Right atrium auricular region (tissue), 2 donors: ENCODE measurements around the gene ARHGEF37. TPM values are rescaled to one million over a fixed set of nuclear protein-coding genes. Genes with fewer than 3 reads are reported as not detected.
"Not testable (repeated sequence)": the region's sequence is repeated elsewhere in the genome, so short reads cannot be mapped to it uniquely, and the experiment has no call there.

Experiments used
- DNase-seq: peaks from one replicate; pipeline ENCODE4 v3.0.0-alpha.2; 2019; ENCODE audit warnings: low spot score
- H3K27ac ChIP-seq, 2 donors: fragments of 200-600 bp; sonication (generic); 1 replicate in 1 of 2; 2 replicates in 1 of 2; pipeline ENCODE4 v1.5.1; 2016 to 2019
- H3K27me3 ChIP-seq, 2 donors: fragments of 200-600 bp; sonication (generic); one replicate each; pipeline versions ENCODE4 v1.5.1 to v1.6.0; 2017 to 2019
- H3K36me3 ChIP-seq: fragments of 200-600 bp; sonication (generic); one replicate; pipeline ENCODE4 v1.5.1; 2016
- H3K4me1 ChIP-seq, 2 donors: fragments of 200-600 bp; sonication (generic); one replicate each; pipeline versions ENCODE4 v1.5.1 to v1.6.0; 2017 to 2019
- H3K4me3 ChIP-seq, 2 donors: fragments of 200-600 bp; sonication (generic); 1 replicate in 1 of 2; 2 replicates in 1 of 2; pipeline ENCODE4 v1.5.1; 2017 to 2019; ENCODE audit warnings: mild to moderate bottlenecking in 1 of 2, moderate library complexity in 1 of 2
- H3K9me3 ChIP-seq, 2 donors: fragments of 200-600 bp; sonication (generic); one replicate each; pipeline ENCODE4 v1.5.1; 2019
- total RNA-seq, 2 donors: library from RNA; depleted of rRNA; stranded (reverse); fragments of >200 nt; gene quantifications; one replicate each; pipeline ENCODE4 v1.1.0, GENCODE V29; 2016
- TF ChIP-seq, protein P1 (sequence below), 2 donors: fragments of 200-600 bp; sonication (generic); IDR thresholded peaks; one replicate each; pipeline ENCODE4 v1.5.1; 2019; ENCODE audit warnings: antibody characterized with exemption in 2 of 2

ARHGEF37 gene, protein sequence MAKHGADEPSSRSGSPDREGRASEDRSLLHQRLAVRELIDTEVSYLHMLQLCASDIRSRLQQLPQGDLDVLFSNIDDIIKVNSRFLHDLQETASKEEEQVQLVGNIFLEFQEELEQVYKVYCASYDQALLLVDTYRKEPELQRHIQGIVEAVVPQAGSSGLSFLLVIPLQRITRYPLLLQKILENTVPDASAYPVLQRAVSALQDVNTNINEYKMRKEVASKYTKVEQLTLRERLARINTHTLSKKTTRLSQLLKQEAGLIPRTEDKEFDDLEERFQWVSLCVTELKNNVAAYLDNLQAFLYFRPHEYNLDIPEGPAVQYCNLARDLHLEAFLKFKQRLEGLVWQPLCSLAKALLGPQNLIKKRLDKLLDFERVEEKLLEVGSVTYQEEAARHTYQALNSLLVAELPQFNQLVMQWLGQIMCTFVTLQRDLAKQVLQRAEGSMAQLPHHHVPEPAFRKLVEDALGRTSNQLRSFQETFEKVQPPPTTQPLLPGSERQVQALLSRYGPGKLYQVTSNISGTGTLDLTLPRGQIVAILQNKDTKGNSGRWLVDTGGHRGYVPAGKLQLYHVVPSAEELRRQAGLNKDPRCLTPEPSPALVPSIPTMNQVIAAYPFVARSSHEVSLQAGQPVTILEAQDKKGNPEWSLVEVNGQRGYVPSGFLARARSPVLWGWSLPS
- total RNA-seq = 10 to 100 TPM; 11.0 to 13.7 TPM

DNA sequence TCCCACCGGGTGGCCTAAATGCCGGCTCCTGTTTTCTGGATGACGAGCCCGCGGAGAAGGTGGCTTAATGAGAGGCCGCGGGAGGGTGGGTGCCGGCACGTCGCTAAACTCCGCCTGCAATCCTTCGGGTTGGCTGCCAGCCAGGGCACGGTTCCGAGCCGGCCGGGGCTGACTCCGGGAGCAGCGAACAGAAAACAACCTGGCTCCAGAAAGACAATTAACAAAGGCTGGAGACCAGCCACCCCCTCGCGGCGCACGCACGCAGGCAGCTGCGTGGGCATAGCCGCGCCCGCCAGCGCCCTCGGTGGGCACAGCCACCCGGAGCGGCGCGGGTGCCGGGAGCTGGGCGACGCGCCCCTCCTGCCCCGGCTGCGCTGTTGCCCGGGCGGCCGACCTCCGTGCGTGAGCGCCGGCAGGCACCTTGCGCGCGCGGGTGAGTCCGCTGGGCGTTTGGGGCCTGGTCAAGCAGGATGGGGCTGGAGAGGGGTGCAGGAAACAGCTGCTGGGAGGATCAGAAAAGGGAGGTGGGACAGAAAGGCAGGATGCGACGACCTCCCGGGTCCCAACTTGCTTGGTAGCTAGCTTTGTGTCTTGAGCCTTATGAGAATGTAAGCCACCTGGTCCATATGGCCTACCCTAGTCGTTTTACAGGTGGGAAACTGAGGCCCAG is at the start of gene ARHGEF37:
TSS of gene ARHGEF37 (plus strand) at position 307 of the 670 bp plus-strand sequence. CDS start 16,272 bp downstream, outside the sequence.
- Histone ChIP-seq H3K27me3 (no peaks in the 10 kb centered on the region), H3K27ac (peak within 1 kb of the TSS; percentile 89 to 93), H3K9me3 (no peaks in the 10 kb centered on the region), H3K4me1 (peaks cover 0 to 38% of the 10 kb centered on the region in 2 donors), H3K36me3 (no peaks in the 10 kb centered on the region), H3K4me3 (peak within 1 kb of the TSS; percentile 51 to 63)
- peak; percentile 92 for DNase-seq
- TF ChIP-seq, protein P1, sequence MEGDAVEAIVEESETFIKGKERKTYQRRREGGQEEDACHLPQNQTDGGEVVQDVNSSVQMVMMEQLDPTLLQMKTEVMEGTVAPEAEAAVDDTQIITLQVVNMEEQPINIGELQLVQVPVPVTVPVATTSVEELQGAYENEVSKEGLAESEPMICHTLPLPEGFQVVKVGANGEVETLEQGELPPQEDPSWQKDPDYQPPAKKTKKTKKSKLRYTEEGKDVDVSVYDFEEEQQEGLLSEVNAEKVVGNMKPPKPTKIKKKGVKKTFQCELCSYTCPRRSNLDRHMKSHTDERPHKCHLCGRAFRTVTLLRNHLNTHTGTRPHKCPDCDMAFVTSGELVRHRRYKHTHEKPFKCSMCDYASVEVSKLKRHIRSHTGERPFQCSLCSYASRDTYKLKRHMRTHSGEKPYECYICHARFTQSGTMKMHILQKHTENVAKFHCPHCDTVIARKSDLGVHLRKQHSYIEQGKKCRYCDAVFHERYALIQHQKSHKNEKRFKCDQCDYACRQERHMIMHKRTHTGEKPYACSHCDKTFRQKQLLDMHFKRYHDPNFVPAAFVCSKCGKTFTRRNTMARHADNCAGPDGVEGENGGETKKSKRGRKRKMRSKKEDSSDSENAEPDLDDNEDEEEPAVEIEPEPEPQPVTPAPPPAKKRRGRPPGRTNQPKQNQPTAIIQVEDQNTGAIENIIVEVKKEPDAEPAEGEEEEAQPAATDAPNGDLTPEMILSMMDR (IDR thresholded peaks at IDR 0.05) = no peak

DNA sequence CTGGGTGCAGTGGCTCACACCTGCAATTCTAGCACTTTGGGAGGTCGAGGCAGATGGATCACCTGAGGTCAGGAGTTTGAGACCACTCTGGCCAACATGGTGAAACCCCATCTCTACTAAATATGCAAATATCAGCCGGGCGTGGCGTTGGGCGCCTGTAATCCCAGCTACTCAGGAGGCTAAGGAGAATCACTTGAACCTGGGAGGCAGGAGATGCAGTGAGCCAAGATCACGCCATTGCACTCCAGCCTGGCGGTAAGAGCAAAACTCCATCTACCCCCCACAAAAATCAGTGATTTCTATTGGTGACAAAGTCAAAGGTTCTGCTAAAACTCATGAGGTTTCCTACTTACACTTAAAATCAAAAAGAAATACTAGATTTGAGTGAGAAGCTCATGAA is 48.9 kb upstream of the ARHGEF37 start:
- Histone ChIP-seq H3K4me1 (peaks cover 0 to 77% of the 10 kb centered on the region in 2 donors), H3K27me3 (no peaks in the 10 kb centered on the region), H3K9me3 (no peaks in the 10 kb centered on the region), H3K27ac (no peak overlapping the region), H3K36me3 (peaks cover 11% of the 10 kb centered on the region), H3K4me3 (no peak overlapping the region)
- TF ChIP-seq, protein P1 (IDR thresholded peaks at IDR 0.05) = no peak
- no peak for DNase-seq

DNA sequence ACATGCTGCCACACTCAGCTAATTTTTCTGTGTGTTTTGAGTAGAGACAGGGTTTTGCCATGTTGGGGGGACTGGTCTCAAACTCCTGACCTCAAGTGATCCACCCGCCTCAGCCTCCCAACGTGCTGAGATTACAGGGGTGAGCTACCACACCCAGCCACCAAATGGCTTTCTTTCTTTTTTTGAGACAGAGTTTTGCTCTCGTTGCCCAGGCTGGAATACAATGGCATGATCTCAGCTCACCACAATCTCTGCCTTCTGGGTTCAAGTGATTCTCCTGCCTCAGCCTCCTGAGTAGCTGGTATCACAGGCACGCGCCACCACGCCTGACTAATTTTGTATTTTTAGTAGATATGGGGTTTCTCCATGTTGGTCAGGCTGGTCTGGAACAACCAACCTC is 45.5 kb upstream of the ARHGEF37 start:
- Histone ChIP-seq H3K4me1 (peaks cover 0 to 62% of the 10 kb centered on the region in 2 donors), H3K36me3 (peaks cover 22% of the 10 kb centered on the region)
- DNase-seq, H3K9me3 ChIP-seq, H3K27ac ChIP-seq, H3K27me3 ChIP-seq, H3K4me3 ChIP-seq: not testable (repeated sequence)

DNA sequence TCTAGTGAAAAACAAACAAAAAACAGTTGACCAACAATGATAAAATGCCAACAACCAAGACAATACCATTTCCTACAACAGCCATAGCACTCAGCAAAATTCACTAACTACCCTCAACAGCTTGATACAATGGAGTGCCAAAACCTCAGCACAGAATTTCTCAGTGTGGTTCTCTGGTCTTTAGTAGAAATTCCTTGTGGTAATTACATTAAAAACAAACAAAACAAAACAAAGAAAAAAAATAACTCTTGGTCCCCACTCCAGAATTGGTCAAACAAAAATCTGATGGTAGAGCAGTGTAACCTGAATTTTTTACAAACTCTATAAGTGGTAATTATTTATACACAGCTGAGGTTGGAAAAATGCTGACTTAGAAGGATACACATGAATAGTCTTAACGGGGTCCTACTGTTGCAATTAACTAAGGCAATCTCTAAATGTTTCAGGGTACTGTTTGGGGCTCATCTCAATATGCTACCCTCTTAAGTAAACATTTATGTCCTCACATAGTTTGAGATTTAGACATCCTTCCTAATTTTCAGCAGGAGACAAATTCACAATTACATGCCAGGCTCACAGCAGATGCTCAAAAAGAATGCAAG is 43.8 kb upstream of the ARHGEF37 start:
- TF ChIP-seq, protein P1 (IDR thresholded peaks at IDR 0.05) = no peak
- H3K27me3 ChIP-seq = no peaks in the 10 kb centered on the region
- no peak for DNase-seq
- no peak overlapping the region for H3K4me3 ChIP-seq
- H3K27ac ChIP-seq = no peak overlapping the region
- H3K36me3 ChIP-seq = peaks cover 30% of the 10 kb centered on the region
- H3K4me1 ChIP-seq = peaks cover 0 to 71% of the 10 kb centered on the region in 2 donors
- H3K9me3 ChIP-seq = no peaks in the 10 kb centered on the region

DNA sequence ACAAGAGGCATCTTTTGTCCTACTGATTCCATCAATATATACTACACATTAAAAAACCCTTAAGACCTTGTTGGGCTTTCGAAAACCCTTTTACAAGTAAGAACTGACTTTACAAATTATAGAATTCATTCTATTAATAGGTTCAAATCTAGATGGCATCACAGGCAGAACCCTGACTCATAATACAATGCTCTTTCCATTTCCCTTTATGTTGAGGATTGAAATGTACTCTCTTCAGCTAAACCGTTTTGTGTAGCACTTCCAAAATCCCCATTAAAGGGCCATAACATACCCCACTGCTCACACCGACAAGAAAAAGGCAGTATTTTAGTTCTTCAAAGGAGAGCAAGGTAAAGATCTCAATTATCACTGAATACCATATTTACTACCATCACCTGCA is 41.2 kb upstream of the ARHGEF37 start:
- TF ChIP-seq, protein P1 (IDR thresholded peaks at IDR 0.05) = no peak
- Histone ChIP-seq H3K27me3 (no peaks in the 10 kb centered on the region), H3K9me3 (no peaks in the 10 kb centered on the region), H3K27ac (no peak overlapping the region), H3K4me1 (peaks cover 0 to 78% of the 10 kb centered on the region in 2 donors), H3K36me3 (peaks cover 36% of the 10 kb centered on the region), H3K4me3 (no peak overlapping the region)
- no peak for DNase-seq
